GM21619 (cell line): Measurements from ENCODE around the gene ABLIM2.
A peak's percentile ranks its signal among the peaks of the same experiment; 100 is the strongest.

Source experiments
- ATAC-seq: cut with Tn5 transposase; IDR thresholded peaks from one replicate; pipeline ENCODE4 v1.9.1; 2021; ENCODE audit not compliant: unreplicated experiment

ABLIM2 gene

GRCh38 chr4:8176547-8177399 lies 18.2 kb upstream of the ABLIM2 start:
- ATAC-seq = peak; percentile 67

GRCh38 chr4:8175686-8176085 lies 17.1 kb upstream of the ABLIM2 start:
- ATAC-seq = no peak

GRCh38 chr4:8174970-8175369 lies 16.4 kb upstream of the ABLIM2 start:
- ATAC-seq = no peak

GRCh38 chr4:8173492-8174242 lies 15.1 kb upstream of the ABLIM2 start:
- ATAC-seq = no peak

GRCh38 chr4:8171984-8172924 lies 13.6 kb upstream of the ABLIM2 start:
- ATAC-seq = peak; percentile 79

- no peak for ATAC-seq
Measured at GRCh38 chr4:8171266-8171665, 12.7 kb upstream of the ABLIM2 start.

- no peak for ATAC-seq
Measured at GRCh38 chr4:8170341-8170740, 11.7 kb upstream of the ABLIM2 start.

- ATAC-seq = no peak
Measured at GRCh38 chr4:8169763-8170162, 11.2 kb upstream of the ABLIM2 start.

- ATAC-seq = no peak
Measured at GRCh38 chr4:8168832-8169598, 10.4 kb upstream of the ABLIM2 start.

- ATAC-seq = no peak
Measured at GRCh38 chr4:8168232-8168631, 9.6 kb upstream of the ABLIM2 start.

- no peak for ATAC-seq
Measured at GRCh38 chr4:8167815-8168214, 9.2 kb upstream of the ABLIM2 start.

GRCh38 chr4:8167291-8167690 lies 8.7 kb upstream of the ABLIM2 start:
- no peak for ATAC-seq

GRCh38 chr4:8165374-8165896 lies 6.8 kb upstream of the ABLIM2 start:
- ATAC-seq = no peak

- no peak for ATAC-seq
Measured at GRCh38 chr4:8164687-8165086, 6.1 kb upstream of the ABLIM2 start.

- ATAC-seq = no peak
Measured at GRCh38 chr4:8164194-8164565, 5.6 kb upstream of the ABLIM2 start.

GRCh38 chr4:8163436-8164193 lies 5.0 kb upstream of the ABLIM2 start:
- no peak for ATAC-seq

GRCh38 chr4:8163026-8163425 lies 4.4 kb upstream of the ABLIM2 start:
- ATAC-seq = no peak

GRCh38 chr4:8162625-8163024 lies 4.0 kb upstream of the ABLIM2 start:
- ATAC-seq = no peak

GRCh38 chr4:8160572-8160971 lies 2.0 kb upstream of the ABLIM2 start:
- no peak for ATAC-seq

GRCh38 chr4:8160233-8160560 lies 1.6 kb upstream of the ABLIM2 start:
- ATAC-seq = no peak
